GM06990 (cell line): ENCODE results near the gene OR10J4.

Experiments used
- DNase-seq: peaks from one replicate; pipeline ENCODE4 v3.0.0-alpha.2; 2011; ENCODE audit not compliant: insufficient read length; ENCODE audit errors: extremely low read depth
- H3K27me3 ChIP-seq: replicated peaks from 2 replicates; pipeline ENCODE4 v1.6.0; 2011; ENCODE audit warnings: low read length; ENCODE audit not compliant: control insufficient read depth, insufficient read depth
- H3K36me3 ChIP-seq: 2 replicates; pipeline ENCODE4 v1.5.1; 2011; ENCODE audit warnings: low read length; ENCODE audit not compliant: control insufficient read depth, insufficient read depth
- H3K4me3 ChIP-seq: replicated peaks from 2 replicates; pipeline ENCODE4 v1.5.1; 2011; ENCODE audit warnings: low read depth, mild to moderate bottlenecking, control low read depth, low read length
- CTCF ChIP-seq: IDR thresholded peaks from 2 replicates; pipeline ENCODE4 v1.5.1; 2011; ENCODE audit warnings: low read length, control low read depth, mild to moderate bottlenecking, inconsistent platforms; ENCODE audit not compliant: insufficient read depth, poor library complexity, severe bottlenecking

The OR10J4 gene

GRCh38 chr1:159431904-159432303, at the start of gene OR10J4:
OR10J4 (plus strand) TSS chr1:159432204.
- Histone ChIP-seq H3K4me3 (no peak within 1 kb of the TSS), H3K36me3 (no peaks in the 10 kb centered on the region), H3K27me3 (no peaks in the 10 kb centered on the region)
- DNase-seq = no peak
- no peak for TF ChIP-seq CTCF

DNA sequence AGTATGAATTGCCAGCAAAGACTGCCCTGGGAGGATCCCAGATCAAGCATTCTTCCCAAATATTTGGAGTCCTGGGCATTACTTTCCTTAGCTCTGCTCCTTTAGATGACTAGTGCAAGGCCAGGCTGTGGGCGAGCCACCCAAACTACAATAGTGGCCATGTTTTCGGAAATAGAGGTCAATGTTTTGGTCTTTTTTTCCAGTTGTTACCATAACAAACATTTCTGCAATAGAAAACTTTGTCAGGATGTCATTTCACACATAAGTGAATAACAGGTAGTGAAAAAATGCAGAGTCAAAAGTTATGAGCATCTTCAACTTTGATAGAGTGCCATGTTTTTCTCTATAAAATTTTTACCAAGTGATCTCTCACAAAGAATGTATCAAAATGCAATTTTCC, 25.2 kb upstream of the OR10J4 start:
- H3K27me3 ChIP-seq = no peaks in the 10 kb centered on the region
- no peaks in the 10 kb centered on the region for H3K36me3 ChIP-seq
- H3K4me3 ChIP-seq = no peak overlapping the region
- TF ChIP-seq CTCF = no peak
- DNase-seq = no peak

DNA sequence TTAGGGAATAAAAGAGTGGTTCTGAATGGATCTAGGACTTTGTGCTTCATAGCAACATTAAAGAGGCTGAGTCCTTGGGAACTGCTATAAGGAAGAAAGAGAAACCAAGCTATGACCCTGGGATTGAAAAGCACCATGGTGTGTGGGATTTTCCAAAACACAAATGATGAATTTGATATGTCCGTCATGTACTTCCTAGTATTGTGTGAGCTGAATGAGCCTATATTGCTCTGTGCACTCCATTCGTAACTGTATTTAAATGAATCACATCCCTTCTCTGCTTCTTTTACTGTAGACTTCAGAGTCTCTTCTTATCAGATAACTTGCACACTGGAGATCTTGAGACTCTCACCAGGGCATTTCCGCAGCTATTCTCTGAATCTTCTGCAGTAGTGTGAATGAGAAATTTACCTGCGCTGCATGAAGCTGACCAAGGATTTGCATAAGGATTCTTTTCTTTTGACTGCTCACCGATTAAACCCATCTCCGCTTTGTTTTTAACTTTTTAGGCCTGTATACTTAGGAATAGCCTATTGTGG, 23.1 kb upstream of the OR10J4 start:
- no peaks in the 10 kb centered on the region for H3K36me3 ChIP-seq
- no peak for DNase-seq
- no peaks in the 10 kb centered on the region for H3K27me3 ChIP-seq
- TF ChIP-seq CTCF = no peak
- H3K4me3 ChIP-seq = no peak overlapping the region

- TF ChIP-seq CTCF = peak; percentile 39
- Histone ChIP-seq H3K4me3 (no peak overlapping the region), H3K27me3 (no peaks in the 10 kb centered on the region), H3K36me3 (no peaks in the 10 kb centered on the region)
- DNase-seq = no peak
These were observed 10.2 kb upstream of the OR10J4 start for GRCh38 chr1:159421821-159422220.

DNA sequence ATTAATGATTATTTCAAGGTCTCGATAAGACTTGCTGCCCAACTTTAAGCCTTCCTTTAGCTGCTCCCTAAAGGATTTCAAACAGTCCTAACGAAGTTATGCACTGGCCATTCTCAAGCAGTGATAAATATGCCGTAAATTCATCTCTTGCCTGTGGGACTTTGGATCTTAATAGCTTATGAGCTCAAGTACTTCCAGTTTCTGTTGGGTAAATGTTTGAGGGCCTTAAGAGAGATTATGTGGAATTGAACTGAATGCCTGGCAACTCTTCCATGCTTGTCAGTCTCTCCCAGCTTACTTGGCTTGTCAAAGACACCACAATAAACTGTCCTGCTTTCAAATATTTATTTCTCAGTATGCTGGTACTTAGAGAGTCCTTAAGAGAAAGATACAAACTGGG, 3.5 kb upstream of the OR10J4 start:
- DNase-seq = no peak
- TF ChIP-seq CTCF = no peak
- no peak overlapping the region for H3K4me3 ChIP-seq

More for the DNA sequence above, 3.5 kb upstream of the OR10J4 start:
- no peaks in the 10 kb centered on the region for H3K36me3 ChIP-seq
- H3K27me3 ChIP-seq = no peaks in the 10 kb centered on the region
